Measurements from ENCODE around the gene ATF7IP2. TPM values are rescaled to one million over a fixed set of nuclear protein-coding genes. Genes with fewer than 3 reads are reported as not detected.

ATF7IP2 gene
- total and polyA plus RNA-seq, 2 of the 13 experiments (the other 11 are each of a cell fraction or from before 2014, with no cell fraction given), result 117 to 217 TPM

DNA sequence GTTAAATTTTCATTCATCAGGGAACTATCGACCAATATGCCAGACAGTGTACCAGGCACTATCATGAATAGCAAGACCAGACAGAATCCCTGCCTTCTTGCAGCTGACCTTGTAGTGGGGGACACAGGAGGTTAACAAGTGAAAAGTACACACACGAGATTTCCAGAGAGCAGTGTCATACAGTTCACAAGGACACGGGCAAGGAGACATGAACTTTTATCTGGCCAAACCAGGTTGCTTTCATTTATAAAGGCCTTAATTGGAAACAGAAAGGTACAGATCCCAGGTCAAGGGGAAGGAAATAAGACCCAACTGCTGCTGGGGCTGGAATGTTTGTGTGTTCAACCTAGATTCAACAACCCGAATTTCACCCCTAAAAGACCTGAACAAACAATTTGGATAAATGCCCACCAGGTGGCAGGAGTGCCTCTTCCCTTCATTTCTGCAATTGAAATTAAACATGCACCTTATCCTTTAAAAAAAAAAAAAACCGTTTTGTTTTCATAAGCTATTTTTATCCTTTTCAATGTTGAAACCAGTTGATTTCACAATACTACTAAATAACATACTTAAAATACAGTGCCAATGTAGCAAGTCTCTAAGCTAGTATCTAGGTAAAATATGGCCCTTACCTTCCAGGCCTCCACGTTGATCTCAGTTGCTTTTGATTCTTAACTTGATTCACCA is 128.7 kb downstream of the ATF7IP2 start (continued):
- TF ChIP-seq, protein P1, sequence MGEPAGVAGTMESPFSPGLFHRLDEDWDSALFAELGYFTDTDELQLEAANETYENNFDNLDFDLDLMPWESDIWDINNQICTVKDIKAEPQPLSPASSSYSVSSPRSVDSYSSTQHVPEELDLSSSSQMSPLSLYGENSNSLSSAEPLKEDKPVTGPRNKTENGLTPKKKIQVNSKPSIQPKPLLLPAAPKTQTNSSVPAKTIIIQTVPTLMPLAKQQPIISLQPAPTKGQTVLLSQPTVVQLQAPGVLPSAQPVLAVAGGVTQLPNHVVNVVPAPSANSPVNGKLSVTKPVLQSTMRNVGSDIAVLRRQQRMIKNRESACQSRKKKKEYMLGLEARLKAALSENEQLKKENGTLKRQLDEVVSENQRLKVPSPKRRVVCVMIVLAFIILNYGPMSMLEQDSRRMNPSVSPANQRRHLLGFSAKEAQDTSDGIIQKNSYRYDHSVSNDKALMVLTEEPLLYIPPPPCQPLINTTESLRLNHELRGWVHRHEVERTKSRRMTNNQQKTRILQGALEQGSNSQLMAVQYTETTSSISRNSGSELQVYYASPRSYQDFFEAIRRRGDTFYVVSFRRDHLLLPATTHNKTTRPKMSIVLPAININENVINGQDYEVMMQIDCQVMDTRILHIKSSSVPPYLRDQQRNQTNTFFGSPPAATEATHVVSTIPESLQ (CRISPR knock-in tag; conservative IDR thresholded peaks at IDR 0.05), result 0 out of 2 replicates have a peak, but pooled peaks have one; percentile 62
- TF ChIP-seq REPIN1 (CRISPR knock-in tag; IDR thresholded peaks at IDR 0.05; ENCODE audit: borderline replicate concordance, low read depth) (peak; percentile 9; the same call in 1 of the 2 replicates), BRD4 (CRISPR knock-in tag; IDR thresholded peaks at IDR 0.05) (no peak), LCORL (IDR thresholded peaks at IDR 0.05) (no peak), LCORL (CRISPR knock-in tag; IDR thresholded peaks at IDR 0.05) (0 out of 2 replicates have a peak, but pooled peaks have one; percentile 25), SMAD3 (CRISPR knock-in tag; IDR thresholded peaks at IDR 0.05) (peak; percentile 68; the same call in 1 of the 2 replicates), TEAD3 (CRISPR knock-in tag; optimal IDR thresholded peaks at IDR 0.05; ENCODE audit: borderline replicate concordance) (peak; percentile 75), MAZ (IDR thresholded peaks at IDR 0.05; ENCODE audit: borderline replicate concordance, low read depth, low read length) (no peak), MAZ (CRISPR knock-in tag; IDR thresholded peaks at IDR 0.05; ENCODE audit: low read depth) (peak; percentile 33; the same call in 1 of the 2 replicates), SOX6 (IDR thresholded peaks at IDR 0.05) (no peak), SOX6 (CRISPR knock-in tag; IDR thresholded peaks at IDR 0.05) (0 out of 2 replicates have a peak, but pooled peaks have one; percentile 30), ESRRA (CRISPR knock-in tag; IDR thresholded peaks at IDR 0.05; ENCODE audit: low read depth) (peak; percentile 90)
- TF ChIP-seq, protein P2, sequence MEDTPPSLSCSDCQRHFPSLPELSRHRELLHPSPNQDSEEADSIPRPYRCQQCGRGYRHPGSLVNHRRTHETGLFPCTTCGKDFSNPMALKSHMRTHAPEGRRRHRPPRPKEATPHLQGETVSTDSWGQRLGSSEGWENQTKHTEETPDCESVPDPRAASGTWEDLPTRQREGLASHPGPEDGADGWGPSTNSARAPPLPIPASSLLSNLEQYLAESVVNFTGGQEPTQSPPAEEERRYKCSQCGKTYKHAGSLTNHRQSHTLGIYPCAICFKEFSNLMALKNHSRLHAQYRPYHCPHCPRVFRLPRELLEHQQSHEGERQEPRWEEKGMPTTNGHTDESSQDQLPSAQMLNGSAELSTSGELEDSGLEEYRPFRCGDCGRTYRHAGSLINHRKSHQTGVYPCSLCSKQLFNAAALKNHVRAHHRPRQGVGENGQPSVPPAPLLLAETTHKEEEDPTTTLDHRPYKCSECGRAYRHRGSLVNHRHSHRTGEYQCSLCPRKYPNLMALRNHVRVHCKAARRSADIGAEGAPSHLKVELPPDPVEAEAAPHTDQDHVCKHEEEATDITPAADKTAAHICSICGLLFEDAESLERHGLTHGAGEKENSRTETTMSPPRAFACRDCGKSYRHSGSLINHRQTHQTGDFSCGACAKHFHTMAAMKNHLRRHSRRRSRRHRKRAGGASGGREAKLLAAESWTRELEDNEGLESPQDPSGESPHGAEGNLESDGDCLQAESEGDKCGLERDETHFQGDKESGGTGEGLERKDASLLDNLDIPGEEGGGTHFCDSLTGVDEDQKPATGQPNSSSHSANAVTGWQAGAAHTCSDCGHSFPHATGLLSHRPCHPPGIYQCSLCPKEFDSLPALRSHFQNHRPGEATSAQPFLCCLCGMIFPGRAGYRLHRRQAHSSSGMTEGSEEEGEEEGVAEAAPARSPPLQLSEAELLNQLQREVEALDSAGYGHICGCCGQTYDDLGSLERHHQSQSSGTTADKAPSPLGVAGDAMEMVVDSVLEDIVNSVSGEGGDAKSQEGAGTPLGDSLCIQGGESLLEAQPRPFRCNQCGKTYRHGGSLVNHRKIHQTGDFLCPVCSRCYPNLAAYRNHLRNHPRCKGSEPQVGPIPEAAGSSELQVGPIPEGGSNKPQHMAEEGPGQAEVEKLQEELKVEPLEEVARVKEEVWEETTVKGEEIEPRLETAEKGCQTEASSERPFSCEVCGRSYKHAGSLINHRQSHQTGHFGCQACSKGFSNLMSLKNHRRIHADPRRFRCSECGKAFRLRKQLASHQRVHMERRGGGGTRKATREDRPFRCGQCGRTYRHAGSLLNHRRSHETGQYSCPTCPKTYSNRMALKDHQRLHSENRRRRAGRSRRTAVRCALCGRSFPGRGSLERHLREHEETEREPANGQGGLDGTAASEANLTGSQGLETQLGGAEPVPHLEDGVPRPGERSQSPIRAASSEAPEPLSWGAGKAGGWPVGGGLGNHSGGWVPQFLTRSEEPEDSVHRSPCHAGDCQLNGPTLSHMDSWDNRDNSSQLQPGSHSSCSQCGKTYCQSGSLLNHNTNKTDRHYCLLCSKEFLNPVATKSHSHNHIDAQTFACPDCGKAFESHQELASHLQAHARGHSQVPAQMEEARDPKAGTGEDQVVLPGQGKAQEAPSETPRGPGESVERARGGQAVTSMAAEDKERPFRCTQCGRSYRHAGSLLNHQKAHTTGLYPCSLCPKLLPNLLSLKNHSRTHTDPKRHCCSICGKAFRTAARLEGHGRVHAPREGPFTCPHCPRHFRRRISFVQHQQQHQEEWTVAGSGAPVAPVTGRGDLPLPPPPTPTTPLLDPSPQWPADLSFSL (CRISPR knock-in tag; IDR thresholded peaks at IDR 0.05), result peak; percentile 70; the same call in 1 of the 2 replicates
- TF ChIP-seq, protein P3, sequence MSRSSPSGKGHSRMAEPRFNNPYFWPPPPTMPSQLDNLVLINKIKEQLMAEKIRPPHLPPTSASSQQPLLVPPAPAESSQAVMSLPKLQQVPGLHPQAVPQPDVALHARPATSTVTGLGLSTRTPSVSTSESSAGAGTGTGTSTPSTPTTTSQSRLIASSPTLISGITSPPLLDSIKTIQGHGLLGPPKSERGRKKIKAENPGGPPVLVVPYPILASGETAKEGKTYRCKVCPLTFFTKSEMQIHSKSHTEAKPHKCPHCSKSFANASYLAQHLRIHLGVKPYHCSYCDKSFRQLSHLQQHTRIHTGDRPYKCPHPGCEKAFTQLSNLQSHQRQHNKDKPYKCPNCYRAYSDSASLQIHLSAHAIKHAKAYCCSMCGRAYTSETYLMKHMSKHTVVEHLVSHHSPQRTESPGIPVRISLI (CRISPR knock-in tag; IDR thresholded peaks at IDR 0.05; ENCODE audit: borderline replicate concordance), result peak; percentile 70; the same call in 1 of the 2 replicates
- TF ChIP-seq, protein P4, sequence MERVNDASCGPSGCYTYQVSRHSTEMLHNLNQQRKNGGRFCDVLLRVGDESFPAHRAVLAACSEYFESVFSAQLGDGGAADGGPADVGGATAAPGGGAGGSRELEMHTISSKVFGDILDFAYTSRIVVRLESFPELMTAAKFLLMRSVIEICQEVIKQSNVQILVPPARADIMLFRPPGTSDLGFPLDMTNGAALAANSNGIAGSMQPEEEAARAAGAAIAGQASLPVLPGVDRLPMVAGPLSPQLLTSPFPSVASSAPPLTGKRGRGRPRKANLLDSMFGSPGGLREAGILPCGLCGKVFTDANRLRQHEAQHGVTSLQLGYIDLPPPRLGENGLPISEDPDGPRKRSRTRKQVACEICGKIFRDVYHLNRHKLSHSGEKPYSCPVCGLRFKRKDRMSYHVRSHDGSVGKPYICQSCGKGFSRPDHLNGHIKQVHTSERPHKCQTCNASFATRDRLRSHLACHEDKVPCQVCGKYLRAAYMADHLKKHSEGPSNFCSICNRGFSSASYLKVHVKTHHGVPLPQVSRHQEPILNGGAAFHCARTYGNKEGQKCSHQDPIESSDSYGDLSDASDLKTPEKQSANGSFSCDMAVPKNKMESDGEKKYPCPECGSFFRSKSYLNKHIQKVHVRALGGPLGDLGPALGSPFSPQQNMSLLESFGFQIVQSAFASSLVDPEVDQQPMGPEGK (CRISPR knock-in tag; IDR thresholded peaks at IDR 0.05), result peak; percentile 9; the same call in 1 of the 2 replicates
- TF ChIP-seq, protein P5, sequence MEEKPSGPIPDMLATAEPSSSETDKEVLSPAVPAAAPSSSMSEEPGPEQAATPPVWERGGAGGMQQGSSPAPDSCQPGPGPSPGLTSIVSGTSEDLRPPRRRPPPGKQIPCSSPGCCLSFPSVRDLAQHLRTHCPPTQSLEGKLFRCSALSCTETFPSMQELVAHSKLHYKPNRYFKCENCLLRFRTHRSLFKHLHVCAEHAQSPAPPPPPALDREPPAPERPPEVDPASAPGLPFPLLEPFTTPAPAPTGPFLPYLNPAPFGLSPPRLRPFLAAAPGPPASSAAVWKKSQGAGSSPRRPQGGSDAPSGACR (CRISPR knock-in tag; IDR thresholded peaks at IDR 0.05), result no peak
